Mucosa of descending colon (tissue), 3 donors: ENCODE data around the gene SLC26A9. TPM values are rescaled to one million over a fixed set of nuclear protein-coding genes. Genes with fewer than 3 reads are reported as not detected.
A peak's percentile ranks its signal among the peaks of the same experiment; 100 is the strongest.

Source experiments
- ATAC-seq: fragments of 200-7000 bp; cut with Tn5 transposase; one replicate; pipeline ENCODE4 v1.9.1; 2020; ENCODE audit warnings: mild to moderate bottlenecking, moderate library complexity
- DNase-seq, 3 donors: peaks; one replicate each; pipeline ENCODE4 v3.0.0-alpha.2; 2020
- H3K36me3 ChIP-seq: fragments of 200-600 bp; one replicate; pipeline ENCODE4 v1.8.0; 2021; ENCODE audit warnings: low read depth, mild to moderate bottlenecking
- H3K4me1 ChIP-seq: fragments of 200-600 bp; one replicate; pipeline ENCODE4 v1.8.0; 2021; ENCODE audit warnings: low read depth, mild to moderate bottlenecking
- H3K4me3 ChIP-seq: fragments of 200-600 bp; one replicate; pipeline ENCODE4 v1.8.0; 2021; ENCODE audit warnings: mild to moderate bottlenecking
- H3K9me3 ChIP-seq: fragments of 200-600 bp; one replicate; pipeline ENCODE4 v1.8.0; 2021; ENCODE audit warnings: mild to moderate bottlenecking
- intact Hi-C, 2 donors: fragments of 100-400 bp; cut with DNase I in 1 of 2; cut with micrococcal nuclease in 1 of 2; formaldehyde crosslinking; loops; one replicate each; pipeline versions ENCODE4 v1.11.0 to v1.11.1; 2022; cut with DNase I, micrococcal nuclease
- total RNA-seq, 3 donors: library from RNA; stranded (reverse); fragmentation: NEBNext Ultra II Directional in 2 of 3; extraction: Animal tissue kit (Norgen Biotek cat#: 25700) in 2 of 3; gene quantifications; one replicate each; pipeline versions ENCODE4 v1.2.1 to v1.2.4, GENCODE V29; 2021 to 2023
- TF ChIP-seq, protein P1 (sequence below): fragments of 200-600 bp; IDR thresholded peaks from one replicate; pipeline ENCODE4 v1.8.0; 2022; ENCODE audit warnings: antibody characterized with exemption, mild to moderate bottlenecking
- donor health status: DM: no; HTN: no; CAD: no; lungs with moderate emphysema.
- donor health status: DM: no; HTN: no; CAD: no.
- donor health status: DM: no; HTN: yes; CAD: no.

Gene SLC26A9
- total RNA-seq, 3 donors from 2014 or later: not detected

DNA sequence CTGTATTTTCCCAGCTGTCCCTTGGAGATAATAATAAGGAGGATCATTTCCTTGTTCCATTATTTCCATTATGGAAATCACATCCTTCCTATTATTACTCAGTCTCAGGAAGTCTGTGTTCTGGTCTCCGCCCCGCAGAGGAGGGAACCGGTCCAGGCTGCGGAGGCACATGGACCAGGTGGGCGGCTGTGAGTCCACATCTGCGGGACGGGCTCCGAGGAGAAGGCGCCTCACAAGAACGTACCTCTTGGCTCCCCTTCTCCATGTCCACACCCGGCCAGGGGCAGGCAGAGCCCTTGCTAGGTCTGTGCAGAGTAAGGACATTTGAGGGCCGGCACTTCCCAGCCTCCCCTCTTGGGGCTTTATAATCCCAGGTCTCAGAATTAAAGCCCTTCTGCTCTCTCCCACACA is 45.3 kb upstream of the SLC26A9 start:
- no peaks in the 10 kb centered on the region for H3K9me3 ChIP-seq
- H3K4me3 ChIP-seq: no peak overlapping the region
- H3K4me1 ChIP-seq: no peaks in the 10 kb centered on the region
- DNase-seq (no peak), ATAC-seq (no peak)
- TF ChIP-seq, protein P1, sequence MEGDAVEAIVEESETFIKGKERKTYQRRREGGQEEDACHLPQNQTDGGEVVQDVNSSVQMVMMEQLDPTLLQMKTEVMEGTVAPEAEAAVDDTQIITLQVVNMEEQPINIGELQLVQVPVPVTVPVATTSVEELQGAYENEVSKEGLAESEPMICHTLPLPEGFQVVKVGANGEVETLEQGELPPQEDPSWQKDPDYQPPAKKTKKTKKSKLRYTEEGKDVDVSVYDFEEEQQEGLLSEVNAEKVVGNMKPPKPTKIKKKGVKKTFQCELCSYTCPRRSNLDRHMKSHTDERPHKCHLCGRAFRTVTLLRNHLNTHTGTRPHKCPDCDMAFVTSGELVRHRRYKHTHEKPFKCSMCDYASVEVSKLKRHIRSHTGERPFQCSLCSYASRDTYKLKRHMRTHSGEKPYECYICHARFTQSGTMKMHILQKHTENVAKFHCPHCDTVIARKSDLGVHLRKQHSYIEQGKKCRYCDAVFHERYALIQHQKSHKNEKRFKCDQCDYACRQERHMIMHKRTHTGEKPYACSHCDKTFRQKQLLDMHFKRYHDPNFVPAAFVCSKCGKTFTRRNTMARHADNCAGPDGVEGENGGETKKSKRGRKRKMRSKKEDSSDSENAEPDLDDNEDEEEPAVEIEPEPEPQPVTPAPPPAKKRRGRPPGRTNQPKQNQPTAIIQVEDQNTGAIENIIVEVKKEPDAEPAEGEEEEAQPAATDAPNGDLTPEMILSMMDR: no peak
- H3K36me3 ChIP-seq: no peaks in the 10 kb centered on the region
- intact Hi-C loops: loop anchor here in 1 of 2 donors (10.0 kb wide), 1 partner anchor 116 kb away; no protein-coding TSS in a partner anchor

GRCh38 chr1:205986861-205987260 is 43.6 kb upstream of the SLC26A9 start:
- H3K9me3 ChIP-seq: no peaks in the 10 kb centered on the region
- no peaks in the 10 kb centered on the region for H3K36me3 ChIP-seq
- DNase-seq: no peak
- ATAC-seq: no peak
- no peak overlapping the region for H3K4me3 ChIP-seq
- TF ChIP-seq, protein P1: no peak
- intact Hi-C loops: loop anchor here in 1 of 2 donors (10.0 kb wide), 1 partner anchor 118 kb away; no protein-coding TSS in a partner anchor
- no peaks in the 10 kb centered on the region for H3K4me1 ChIP-seq

GRCh38 chr1:205986292-205986691 is 43.0 kb upstream of the SLC26A9 start:
- ATAC-seq: no peak
- no peaks in the 10 kb centered on the region for H3K4me1 ChIP-seq
- TF ChIP-seq, protein P1: no peak

GRCh38 chr1:205985330-205986005 is 42.2 kb upstream of the SLC26A9 start:
- Histone ChIP-seq H3K36me3 (no peaks in the 10 kb centered on the region), H3K4me3 (no peak overlapping the region), H3K9me3 (no peaks in the 10 kb centered on the region), H3K4me1 (no peaks in the 10 kb centered on the region)
- intact Hi-C loops: loop anchor here in 1 of 2 donors (10.0 kb wide), 1 partner anchor 119 kb away; no protein-coding TSS in a partner anchor
- TF ChIP-seq, protein P1: no peak
- DNase-seq: no peak
- ATAC-seq: no peak

More at GRCh38 chr1:205986292-205986691, 43.0 kb upstream of the SLC26A9 start:
- no peak for DNase-seq
- H3K4me3 ChIP-seq: no peak overlapping the region
- no peaks in the 10 kb centered on the region for H3K9me3 ChIP-seq
- intact Hi-C loops: loop anchor here in 1 of 2 donors (10.0 kb wide), 1 partner anchor 119 kb away; no protein-coding TSS in a partner anchor
- H3K36me3 ChIP-seq: no peaks in the 10 kb centered on the region

- peak; percentile 79 for ATAC-seq
- TF ChIP-seq, protein P1: peak; percentile 44
- intact Hi-C loops: loop anchor here (5.0 to 10.0 kb wide), 2 partner anchors 121 to 123 kb away; no protein-coding TSS in a partner anchor
Measured at GRCh38 chr1:205983925-205984725, 40.9 kb upstream of the SLC26A9 start.

More at GRCh38 chr1:205983925-205984725, 40.9 kb upstream of the SLC26A9 start:
- DNase-seq: peak in 2 of 3 donors; percentile 64 to 66
- Histone ChIP-seq H3K4me3 (no peak overlapping the region), H3K36me3 (no peaks in the 10 kb centered on the region), H3K4me1 (no peaks in the 10 kb centered on the region), H3K9me3 (no peaks in the 10 kb centered on the region)
